Endodermal cell (in vitro differentiated cells): ENCODE measurements around the gene ACSL5. TPM values are rescaled to one million over a fixed set of nuclear protein-coding genes. Genes with fewer than 3 reads are reported as not detected.

Source experiments
- DNase-seq: peaks from one replicate; pipeline ENCODE4 v3.0.0-alpha.2; 2017
- H3K27ac ChIP-seq: 2 replicates; pipeline ENCODE4 v1.5.1; 2013; ENCODE audit warnings: mild to moderate bottlenecking, low read depth, low read length, moderate library complexity
- H3K27me3 ChIP-seq: 2 replicates; pipeline ENCODE4 v1.6.1; 2013; ENCODE audit warnings: mild to moderate bottlenecking, low read length, moderate library complexity; ENCODE audit not compliant: insufficient read depth, control insufficient read depth, poor library complexity, severe bottlenecking
- H3K36me3 ChIP-seq: 2 replicates; pipeline ENCODE4 v1.7.0; 2013; ENCODE audit warnings: mild to moderate bottlenecking, low read length, moderate library complexity; ENCODE audit not compliant: control insufficient read depth, insufficient read depth
- H3K4me1 ChIP-seq: one replicate; pipeline ENCODE4 v1.7.0; 2013; ENCODE audit warnings: low read length; ENCODE audit not compliant: control insufficient read depth, insufficient read depth
- H3K4me3 ChIP-seq: 2 replicates; pipeline ENCODE4 v1.5.1; 2013; ENCODE audit warnings: mild to moderate bottlenecking, low read length, moderate library complexity
- H3K9ac ChIP-seq: 2 replicates; pipeline ENCODE4 v1.6.1; 2013; ENCODE audit warnings: mild to moderate bottlenecking, low read length, moderate library complexity; ENCODE audit not compliant: poor library complexity, severe bottlenecking; ENCODE audit errors: extremely low read depth
- H3K9me3 ChIP-seq: 2 replicates; pipeline ENCODE4 v1.6.1; 2013; ENCODE audit warnings: mild to moderate bottlenecking, low read length, moderate library complexity; ENCODE audit not compliant: control insufficient read depth
- H3K27ac Mint-ChIP-seq: 2 replicates; pipeline ENCODE4 v1.8.0; 2020; ENCODE audit warnings: mixed read lengths
- H3K27me3 Mint-ChIP-seq: 2 replicates; pipeline ENCODE4 v1.8.0; 2021; ENCODE audit warnings: mild to moderate bottlenecking, mixed read lengths; ENCODE audit not compliant: insufficient read depth
- H3K36me3 Mint-ChIP-seq: 2 replicates; pipeline ENCODE4 v1.8.0; 2020; ENCODE audit warnings: low read depth, mixed read lengths
- H3K4me1 Mint-ChIP-seq: 2 replicates; pipeline ENCODE4 v1.8.0; 2020; ENCODE audit warnings: mixed read lengths
- H3K4me3 Mint-ChIP-seq: 2 replicates; pipeline ENCODE4 v1.8.0; 2020; ENCODE audit warnings: mild to moderate bottlenecking, moderate library complexity, mixed read lengths
- H3K9me3 Mint-ChIP-seq: 2 replicates; pipeline ENCODE4 v1.8.0; 2020; ENCODE audit warnings: mild to moderate bottlenecking, mixed read lengths
- CTCF ChIP-seq: fragments of 200-600 bp; sonication (generic); conservative IDR thresholded peaks from 2 replicates; pipeline ENCODE4 v1.5.0; 2021; ENCODE audit warnings: antibody characterized with exemption, mild to moderate bottlenecking
- WGBS, 2 experiments: methylation state at CpG; one replicate each; pipeline versions ENCODE4 v1.1.5 to v1.1.7; 2013; ENCODE audit warnings: missing lambda C conversion rate in 2 of 2, mixed read lengths in 1 of 2; ENCODE audit not compliant: insufficient coverage in 1 of 2, insufficient read length in 1 of 2; 5-methylcytosine and 5-hydroxymethylcytosine counted together
- total RNA-seq, 2 donors: library from RNA; stranded (reverse); fragmentation: NEBNext Ultra II Directional in 1 of 2; extraction: Animal tissue kit (Norgen Biotek cat#: 25700) in 1 of 2; gene quantifications; 2 replicates in 1 of 2; 3 replicates in 1 of 2; pipeline ENCODE4 v1.2.1, GENCODE V29; 2021

Gene ACSL5
- total RNA-seq, 2 donors from 2014 or later = not detected

- TF ChIP-seq CTCF = no peak
- Histone ChIP-seq H3K9ac (no peak overlapping the region), H3K27ac (no peak overlapping the region), H3K27me3 (no peaks in the 10 kb centered on the region), H3K36me3 (no peaks in the 10 kb centered on the region), H3K9me3 (no peaks in the 10 kb centered on the region), H3K4me3 (no peak overlapping the region), H3K4me1 (peaks cover 14% of the 10 kb centered on the region)
- H3K9me3 Mint-ChIP-seq = no peaks in the 10 kb centered on the region
- no peak overlapping the region for H3K4me3 Mint-ChIP-seq
- no peak overlapping the region for H3K27ac Mint-ChIP-seq
- H3K27me3 Mint-ChIP-seq = peaks cover 13% of the 10 kb centered on the region
- WGBS, 2 experiments = 71 to 79% methylated on average over 2 to 3 of the region's 5 CpGs
- peaks cover 13% of the 10 kb centered on the region for H3K4me1 Mint-ChIP-seq
- H3K36me3 Mint-ChIP-seq = no peaks in the 10 kb centered on the region
- DNase-seq = no peak
These were observed 37.2 kb upstream of the ACSL5 start for GRCh38 chr10:112336556-112337201.

DNA sequence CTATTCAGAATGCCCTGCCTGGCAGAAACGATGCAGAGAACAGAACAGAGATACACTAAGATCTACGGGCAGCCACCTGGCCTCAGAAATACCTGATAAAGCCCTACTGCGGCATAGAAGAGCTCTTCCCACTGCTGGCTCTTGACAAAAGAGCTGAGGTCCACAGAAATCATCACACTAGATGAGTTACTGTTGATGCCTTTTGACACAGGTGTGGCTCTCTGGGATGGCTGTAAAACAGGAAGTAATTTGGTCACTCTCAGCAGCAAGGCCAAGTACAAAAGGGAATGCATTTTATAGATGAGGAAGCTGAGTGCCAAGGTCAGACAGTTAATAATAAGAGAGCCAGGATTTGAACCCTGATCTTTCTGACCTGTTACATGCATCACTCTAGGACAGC lies 35.0 kb upstream of the ACSL5 start:
- H3K4me1 Mint-ChIP-seq = peaks cover 14% of the 10 kb centered on the region

GRCh38 chr10:112340601-112341000 lies 33.3 kb upstream of the ACSL5 start:
- no peak overlapping the region for H3K9ac ChIP-seq
- Mint-ChIP-seq H3K4me3 (no peak overlapping the region), H3K27me3 (peaks cover 16% of the 10 kb centered on the region), H3K9me3 (no peaks in the 10 kb centered on the region), H3K36me3 (no peaks in the 10 kb centered on the region), H3K4me1 (peaks cover 8% of the 10 kb centered on the region), H3K27ac (no peak overlapping the region)
- no peak overlapping the region for H3K27ac ChIP-seq
- WGBS, 2 experiments = 89 to 100% methylated on average over 1 to 2 of the region's 2 CpGs
- TF ChIP-seq CTCF = no peak
- DNase-seq = no peak
- H3K27me3 ChIP-seq = no peaks in the 10 kb centered on the region
- H3K4me3 ChIP-seq = no peak overlapping the region
- peaks cover 6% of the 10 kb centered on the region for H3K4me1 ChIP-seq
- no peaks in the 10 kb centered on the region for H3K36me3 ChIP-seq
- H3K9me3 ChIP-seq = no peaks in the 10 kb centered on the region

More for the DNA sequence above, 35.0 kb upstream of the ACSL5 start:
- H3K27me3 Mint-ChIP-seq = peaks cover 12% of the 10 kb centered on the region
- H3K27me3 ChIP-seq = no peaks in the 10 kb centered on the region
- H3K27ac ChIP-seq = no peak overlapping the region
- no peaks in the 10 kb centered on the region for H3K36me3 ChIP-seq
- H3K9me3 ChIP-seq = no peaks in the 10 kb centered on the region
- H3K4me1 ChIP-seq = peaks cover 14% of the 10 kb centered on the region
- no peak for DNase-seq
- no peak overlapping the region for H3K9ac ChIP-seq
- no peak overlapping the region for H3K27ac Mint-ChIP-seq
- no peak for TF ChIP-seq CTCF
- WGBS, 2 experiments = 88 to 94% methylated on average over 3 of the region's 3 CpGs
- H3K9me3 Mint-ChIP-seq = no peaks in the 10 kb centered on the region
- no peak overlapping the region for H3K4me3 Mint-ChIP-seq
- H3K36me3 Mint-ChIP-seq = no peaks in the 10 kb centered on the region
- H3K4me3 ChIP-seq = no peak overlapping the region
